Stimulated activated CD4-positive, alpha-beta T cell treated with anti-CD3 and anti-CD28 coated beads, Interleukin-4, amount 100 ng/mL, for 4 hours (primary cell): Measurements from ENCODE around the gene TMEM8B.

Source experiments
- DNase-seq, 2 experiments: peaks; one replicate each; pipeline ENCODE4 v3.0.0-alpha.2; 2020

The TMEM8B gene, protein sequence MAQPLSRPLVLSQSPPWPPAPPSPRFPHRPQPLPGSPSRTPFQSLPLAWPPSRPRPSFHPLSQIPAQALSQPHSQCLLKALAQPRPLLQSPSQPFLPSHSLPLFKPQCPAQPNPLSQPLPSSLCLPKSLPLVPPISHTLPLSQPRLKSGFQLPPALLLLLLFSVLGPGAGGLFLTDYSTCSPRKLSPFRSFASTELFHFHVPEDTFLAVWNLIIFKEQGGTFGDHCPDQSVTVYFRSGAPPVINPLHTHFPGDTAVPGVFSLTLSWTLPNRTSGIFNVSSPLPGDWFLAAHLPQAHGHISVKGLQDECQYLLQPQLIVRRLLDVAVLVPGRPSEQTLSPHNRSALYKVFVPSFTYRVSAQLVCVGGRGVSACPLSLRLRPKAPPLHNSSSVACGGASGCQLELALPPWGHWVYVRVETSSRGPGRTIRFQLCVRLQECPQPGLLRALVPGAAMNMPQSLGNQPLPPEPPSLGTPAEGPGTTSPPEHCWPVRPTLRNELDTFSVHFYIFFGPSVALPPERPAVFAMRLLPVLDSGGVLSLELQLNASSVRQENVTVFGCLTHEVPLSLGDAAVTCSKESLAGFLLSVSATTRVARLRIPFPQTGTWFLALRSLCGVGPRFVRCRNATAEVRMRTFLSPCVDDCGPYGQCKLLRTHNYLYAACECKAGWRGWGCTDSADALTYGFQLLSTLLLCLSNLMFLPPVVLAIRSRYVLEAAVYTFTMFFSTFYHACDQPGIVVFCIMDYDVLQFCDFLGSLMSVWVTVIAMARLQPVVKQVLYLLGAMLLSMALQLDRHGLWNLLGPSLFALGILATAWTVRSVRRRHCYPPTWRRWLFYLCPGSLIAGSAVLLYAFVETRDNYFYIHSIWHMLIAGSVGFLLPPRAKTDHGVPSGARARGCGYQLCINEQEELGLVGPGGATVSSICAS

DNA sequence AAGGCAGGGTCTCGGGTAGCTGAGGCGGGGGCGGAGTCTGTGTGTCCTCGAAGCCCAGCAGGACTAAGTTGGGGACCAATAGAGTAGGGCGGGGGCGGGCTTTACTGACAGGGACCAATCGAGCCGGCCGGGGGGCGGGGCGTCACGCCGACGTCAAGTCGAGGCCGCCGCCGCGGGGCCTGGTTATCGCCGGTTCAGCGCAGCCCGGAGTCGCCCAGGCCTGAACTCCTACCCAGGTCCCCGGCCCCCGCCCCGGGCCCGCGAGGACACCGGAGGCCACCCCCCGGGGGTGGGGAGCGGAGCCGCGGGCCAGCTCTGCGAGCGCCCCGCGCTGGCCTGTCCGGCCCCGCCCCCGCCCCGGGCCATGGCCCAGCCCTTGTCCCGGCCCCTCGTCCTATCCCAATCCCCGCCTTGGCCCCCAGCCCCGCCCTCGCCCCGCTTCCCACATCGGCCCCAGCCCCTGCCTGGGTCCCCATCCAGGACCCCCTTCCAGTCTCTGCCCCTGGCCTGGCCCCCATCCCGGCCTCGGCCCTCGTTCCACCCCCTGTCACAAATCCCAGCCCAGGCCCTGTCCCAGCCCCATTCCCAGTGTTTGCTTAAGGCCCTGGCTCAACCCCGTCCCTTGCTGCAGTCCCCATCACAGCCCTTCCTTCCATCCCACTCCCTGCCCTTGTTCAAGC, at the start of gene TMEM8B:
TSS of gene TMEM8B (plus strand) at position 145 of the 680 bp plus-strand sequence. CDS start at position 365, 220 bp downstream.
- peak; percentile 93 to 96 for DNase-seq

DNA sequence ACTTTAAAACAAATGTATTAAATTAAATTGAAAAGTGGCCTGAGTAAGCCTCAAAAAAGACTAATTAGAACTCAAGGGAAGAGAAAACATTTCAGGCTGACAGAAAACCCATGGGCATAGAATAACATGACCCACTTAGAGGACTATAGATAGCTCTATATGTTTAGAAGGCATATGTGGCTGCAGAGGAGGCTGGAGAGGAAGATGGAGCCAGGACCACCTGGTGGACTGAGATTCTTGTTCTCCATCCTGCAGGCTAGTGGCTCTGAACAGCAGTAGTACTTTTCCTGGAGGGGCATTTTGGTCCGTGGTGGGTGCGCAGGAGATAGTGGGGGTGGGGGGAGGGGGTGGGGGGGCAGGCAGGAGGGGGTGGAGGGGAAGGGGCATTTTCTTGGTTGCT, 48.0 kb upstream of the TMEM8B start:
- no peak for DNase-seq

DNA sequence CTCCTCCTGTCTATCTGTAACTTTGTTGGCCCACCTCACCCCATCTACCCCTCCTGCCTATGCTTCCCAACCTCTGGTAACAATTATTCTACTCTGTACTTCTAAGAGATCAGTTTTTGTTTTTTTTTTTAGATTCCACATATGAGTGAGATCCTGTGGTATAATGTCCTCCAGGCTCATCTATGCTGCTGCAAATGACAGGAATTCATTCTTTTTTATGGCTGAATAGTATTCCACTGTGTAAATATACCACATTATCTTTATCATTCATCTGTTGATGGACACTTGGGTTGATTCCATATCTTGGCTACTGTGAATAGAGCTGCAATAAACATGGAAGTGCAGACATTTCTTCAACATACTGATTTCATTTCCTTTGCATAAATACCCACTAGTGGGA, 45.6 kb upstream of the TMEM8B start:
- no peak for DNase-seq

DNA sequence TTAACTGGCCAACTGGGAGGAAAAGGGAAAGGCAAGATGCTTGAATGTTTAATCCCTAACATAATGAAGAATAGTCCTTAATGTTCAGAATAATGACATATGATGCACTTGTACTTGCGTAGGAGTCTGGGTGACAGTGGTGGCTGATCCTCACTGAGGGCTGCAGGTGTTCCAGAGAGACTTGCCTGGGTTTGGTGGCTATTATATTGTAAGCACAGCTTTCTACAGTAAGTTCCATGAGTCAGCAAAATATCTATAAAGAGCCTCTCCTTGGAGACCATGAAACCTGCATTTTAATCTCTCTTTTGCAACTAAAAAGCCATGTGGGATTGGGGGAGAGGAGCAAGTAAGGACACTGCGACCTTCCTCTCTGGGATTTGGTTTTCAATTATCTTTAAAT, 39.5 kb upstream of the TMEM8B start:
- no peak for DNase-seq

DNA sequence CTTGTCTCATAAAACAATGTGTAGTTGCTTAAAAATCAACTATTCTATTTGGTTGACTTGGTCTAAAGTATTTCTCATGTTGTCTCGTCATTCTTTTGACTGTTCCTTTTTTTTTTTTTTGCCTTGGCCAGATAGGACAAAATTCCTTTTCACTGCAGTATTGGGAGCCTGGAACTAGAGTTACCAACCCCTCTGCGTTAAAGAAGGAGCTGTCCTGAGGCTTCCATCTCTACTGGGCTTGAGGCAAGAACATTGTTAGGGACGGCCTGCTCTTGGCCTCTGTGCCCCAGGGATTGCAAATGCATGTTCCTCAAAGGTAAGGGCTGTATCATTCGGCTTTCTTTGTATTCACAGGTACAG, 39.0 kb upstream of the TMEM8B start:
- no peak for DNase-seq

DNA sequence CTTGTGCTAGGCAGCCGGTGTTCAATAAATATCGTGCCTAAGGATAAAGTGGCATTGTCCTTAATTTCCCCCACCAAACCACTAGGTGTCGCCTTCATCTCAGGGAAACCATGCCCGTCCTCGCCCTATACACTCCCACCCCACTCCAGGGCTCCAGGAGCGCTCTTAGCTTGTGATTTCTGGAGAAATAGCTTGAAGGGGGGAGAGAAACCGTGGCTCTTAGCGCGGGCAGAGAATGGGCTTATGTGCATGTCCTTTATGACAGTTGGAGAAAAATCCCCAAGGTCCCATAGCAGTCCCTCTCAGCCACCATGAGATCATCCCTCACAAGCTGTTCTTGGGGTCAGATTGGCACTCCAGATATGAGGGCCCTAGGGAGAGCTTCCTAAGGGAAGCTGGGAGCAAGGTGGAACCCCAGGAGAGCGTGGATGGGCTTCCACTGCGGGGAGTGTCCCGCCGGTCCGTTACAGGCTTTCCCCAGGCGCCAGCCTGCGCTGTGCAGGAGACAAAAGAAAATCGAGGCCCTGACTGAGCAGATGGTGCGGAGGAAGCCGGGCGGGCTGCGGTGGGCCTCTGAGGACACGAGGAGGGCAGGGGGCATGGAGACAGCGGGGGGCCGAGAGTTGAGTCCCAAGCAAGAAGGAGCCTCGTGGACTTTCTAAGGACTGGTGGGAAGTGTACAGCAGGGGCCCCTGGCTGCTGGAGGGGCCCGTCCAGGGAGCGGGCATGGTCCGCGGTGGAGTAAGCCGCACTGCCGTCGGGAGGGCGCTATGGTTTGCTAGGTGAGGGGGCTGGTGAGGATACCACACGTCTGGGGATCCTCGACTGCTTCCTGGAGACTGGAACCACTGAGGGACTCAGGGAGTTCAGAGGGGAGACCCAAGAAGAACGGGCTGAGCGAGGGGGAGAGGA, 38.4 kb upstream of the TMEM8B start:
- peak; percentile 31 to 45 for DNase-seq

DNA sequence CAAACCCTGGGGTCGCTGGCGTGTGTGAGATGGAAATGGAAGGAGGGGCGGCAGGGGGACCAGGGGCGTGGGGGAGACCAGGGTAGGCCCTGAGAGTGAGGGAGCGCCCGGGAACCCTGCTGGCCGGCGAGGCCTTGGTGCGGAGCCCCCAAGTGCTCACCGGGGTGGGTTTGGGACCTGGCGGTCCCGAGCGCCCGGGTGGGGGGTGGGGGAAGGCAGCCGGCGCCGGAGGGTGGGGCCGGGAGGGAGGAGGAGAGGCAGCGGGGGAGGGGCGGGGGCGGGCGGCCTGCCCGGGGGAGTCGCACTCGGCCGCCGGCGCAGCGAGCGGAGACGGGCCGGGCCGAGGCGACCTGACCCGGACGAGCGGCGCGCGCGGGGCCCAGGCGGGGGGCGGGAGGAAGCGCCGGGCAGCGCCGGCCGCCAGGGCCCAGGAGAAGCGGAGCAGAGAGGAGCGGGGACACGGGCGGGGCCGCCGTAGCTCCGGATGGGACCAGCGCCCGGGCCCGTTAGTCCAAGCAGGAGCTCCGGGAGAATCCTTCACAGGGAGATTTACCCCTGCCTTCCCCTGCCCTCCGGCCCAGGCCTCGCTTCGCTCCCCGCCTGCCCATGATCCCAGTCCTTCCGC, 37.6 kb upstream of the TMEM8B start, which contains the start of gene NPR2:
TSS of gene NPR2 (plus strand) at position 295 of the 625 bp plus-strand sequence. CDS start 818 bp downstream, outside the sequence.
- no peak for DNase-seq

DNA sequence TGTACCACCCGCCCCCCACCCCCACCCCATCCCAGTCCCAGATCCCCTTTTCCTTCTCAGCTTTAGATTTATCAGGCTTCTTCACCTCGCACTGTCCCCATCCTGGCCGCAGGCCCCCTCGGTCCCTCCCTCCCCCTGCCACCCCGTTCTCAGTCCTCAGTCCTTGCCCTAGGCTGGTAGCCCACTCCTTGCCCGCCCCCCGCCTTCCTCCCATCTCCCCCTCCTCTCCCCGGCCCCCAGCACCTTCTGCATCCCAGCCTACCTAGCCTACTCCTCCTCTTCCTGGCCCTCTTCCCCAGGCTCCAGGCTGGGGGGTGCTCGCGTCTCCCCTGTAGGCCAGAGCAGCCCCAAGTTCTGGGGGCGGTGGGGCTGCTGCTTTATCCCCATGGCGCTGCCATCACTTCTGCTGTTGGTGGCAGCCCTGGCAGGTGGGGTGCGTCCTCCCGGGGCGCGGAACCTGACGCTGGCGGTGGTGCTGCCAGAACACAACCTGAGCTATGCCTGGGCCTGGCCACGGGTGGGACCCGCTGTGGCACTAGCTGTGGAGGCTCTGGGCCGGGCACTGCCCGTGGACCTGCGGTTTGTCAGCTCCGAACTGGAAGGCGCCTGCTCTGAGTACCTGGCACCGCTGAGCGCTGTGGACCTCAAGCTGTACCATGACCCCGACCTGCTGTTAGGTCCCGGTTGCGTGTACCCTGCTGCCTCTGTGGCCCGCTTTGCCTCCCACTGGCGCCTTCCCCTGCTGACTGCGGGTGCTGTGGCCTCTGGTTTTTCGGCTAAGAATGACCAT, 36.8 kb upstream of the TMEM8B start:
- no peak for DNase-seq

DNA sequence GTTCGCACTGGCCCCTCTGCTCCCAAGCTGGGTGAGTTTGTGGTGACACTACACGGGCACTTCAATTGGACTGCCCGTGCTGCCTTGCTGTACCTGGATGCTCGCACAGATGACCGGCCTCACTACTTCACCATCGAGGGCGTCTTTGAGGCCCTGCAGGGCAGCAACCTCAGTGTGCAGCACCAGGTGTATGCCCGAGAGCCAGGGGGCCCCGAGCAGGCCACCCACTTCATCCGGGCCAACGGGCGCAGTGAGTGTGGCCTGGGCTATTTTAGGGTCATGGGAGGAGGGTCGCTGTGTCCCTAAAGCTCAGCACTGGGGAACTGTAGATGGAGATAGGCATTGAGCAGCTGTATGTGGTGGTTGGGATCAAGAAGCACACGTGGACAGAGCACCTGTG, 36.2 kb upstream of the TMEM8B start:
- DNase-seq: no peak

DNA sequence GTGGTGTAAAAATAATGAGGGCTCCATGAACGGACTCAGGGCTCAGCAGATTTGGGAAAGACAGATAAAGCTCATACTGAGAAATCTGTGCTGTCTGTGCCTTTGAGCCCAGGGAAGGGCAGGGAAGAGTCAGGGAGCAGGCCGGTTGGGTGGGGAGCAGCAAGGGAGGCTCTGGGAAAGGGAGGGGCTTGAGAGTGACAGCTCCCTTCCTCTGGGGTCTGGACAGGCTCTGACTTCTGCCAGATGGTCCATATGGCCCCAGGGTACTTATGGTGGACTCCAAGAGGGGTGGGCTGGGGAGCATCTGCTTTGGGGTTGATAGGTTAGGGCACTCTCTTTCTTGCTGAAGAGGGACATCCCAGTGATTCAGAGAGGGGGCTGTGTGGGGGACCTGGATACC, 35.6 kb upstream of the TMEM8B start:
- no peak for DNase-seq

DNA sequence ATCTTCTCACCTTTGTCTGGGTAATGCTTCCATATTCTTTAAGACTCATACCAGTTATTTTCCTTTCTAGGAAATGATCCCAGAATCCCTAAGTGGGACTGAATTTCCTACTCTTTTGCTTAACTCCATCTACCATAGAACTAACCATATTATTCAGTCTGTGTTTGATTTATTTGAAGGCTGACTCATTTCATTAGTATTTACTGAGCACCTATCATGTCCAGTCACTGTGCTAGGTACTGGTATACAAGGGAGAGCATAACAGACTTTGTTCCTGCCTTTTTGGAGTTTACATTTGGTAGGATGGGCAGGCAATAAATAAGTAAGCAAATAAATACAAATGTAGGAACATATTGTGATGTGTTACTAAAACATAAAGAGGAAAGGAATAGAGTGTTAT, 33.3 kb upstream of the TMEM8B start:
- DNase-seq: no peak

DNA sequence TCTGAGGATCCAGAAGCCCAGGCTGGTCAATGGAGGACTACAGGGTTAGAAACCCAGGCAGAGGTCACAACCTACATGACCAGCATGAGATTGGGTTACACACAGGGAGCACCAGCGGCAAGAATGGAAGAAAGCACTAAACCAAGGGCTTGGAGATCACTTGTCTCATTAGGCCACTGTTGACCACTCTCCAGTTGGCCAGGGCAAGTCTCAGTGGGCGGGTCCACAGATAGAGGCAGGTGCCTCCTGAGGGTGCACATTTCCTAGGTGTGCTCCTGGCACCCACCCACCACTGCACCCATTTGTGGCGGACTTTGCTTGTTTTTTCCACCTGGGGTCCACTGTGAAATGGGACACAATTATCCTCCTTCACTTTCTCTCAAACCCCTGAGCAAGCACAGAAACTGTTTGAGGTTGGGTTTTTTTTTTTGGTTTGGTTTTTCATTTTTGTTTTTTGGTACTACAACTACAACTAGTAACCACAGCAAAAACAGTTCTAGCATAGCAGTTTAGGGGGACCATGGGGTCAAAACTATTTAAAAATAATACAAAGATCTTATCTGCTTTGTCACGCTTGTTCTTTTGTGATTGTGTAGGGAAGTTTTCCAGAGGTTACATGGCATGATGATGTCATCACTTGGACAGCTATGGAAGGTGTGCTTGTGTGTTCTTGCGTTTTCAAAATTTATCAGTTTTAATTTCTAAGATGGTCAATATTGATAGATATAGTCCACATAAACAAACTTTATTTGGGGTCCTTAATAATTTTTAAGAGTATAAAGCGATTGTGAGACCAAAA, 31.5 kb upstream of the TMEM8B start:
- DNase-seq: no peak

DNA sequence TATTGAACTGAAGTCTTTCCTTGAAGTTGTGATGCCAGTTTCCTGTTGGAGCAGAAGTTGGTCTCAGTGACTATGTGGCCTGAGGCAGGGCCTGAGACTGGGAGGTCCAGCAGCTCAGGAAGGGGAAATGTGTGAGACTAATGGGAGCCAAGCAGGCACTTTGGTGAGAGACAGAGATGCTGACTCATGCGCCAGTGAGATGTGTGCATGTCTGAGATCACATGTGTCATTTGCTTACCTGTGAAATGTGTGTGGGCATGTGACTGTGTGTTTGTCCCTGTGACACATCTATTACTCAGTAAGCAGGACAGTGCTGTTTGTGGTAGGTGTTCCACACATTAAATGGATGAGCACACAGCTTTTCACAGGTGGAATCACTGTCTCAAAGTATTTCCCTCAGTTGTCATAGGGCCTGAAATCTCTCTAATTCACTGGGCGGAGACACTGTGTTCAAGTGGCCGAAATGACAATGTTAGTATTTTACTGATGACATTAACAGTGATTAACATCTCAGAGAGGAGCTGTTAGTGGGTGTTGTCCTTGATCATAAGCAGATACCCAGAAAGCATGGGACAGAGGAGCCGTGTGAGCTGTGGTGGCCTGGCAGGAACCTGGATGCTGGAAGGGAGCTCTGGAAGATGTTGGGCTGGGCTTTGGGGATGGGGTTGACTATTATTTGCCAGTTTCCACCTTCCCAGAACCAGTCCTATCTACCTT, 30.2 kb upstream of the TMEM8B start:
- peak; percentile 26 to 53 for DNase-seq

DNA sequence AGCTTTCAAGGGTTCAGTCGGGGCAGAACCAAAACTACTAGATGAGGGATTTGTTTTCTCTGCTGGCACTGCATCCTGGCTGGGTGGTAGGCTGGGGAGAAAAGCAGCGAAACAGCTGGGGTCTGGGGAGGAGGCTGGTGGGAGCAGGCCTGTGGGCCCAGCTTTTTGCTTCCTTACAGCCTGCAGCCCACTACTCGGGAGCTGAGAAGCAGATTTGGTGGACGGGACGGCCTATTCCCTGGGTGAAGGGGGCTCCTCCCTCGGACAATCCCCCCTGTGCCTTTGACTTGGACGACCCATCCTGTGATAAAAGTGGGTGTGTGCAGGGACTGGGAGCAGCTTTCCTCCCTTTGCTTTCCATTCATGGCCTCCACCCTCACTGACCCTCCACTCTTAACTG, 28.5 kb upstream of the TMEM8B start:
- no peak for DNase-seq

DNA sequence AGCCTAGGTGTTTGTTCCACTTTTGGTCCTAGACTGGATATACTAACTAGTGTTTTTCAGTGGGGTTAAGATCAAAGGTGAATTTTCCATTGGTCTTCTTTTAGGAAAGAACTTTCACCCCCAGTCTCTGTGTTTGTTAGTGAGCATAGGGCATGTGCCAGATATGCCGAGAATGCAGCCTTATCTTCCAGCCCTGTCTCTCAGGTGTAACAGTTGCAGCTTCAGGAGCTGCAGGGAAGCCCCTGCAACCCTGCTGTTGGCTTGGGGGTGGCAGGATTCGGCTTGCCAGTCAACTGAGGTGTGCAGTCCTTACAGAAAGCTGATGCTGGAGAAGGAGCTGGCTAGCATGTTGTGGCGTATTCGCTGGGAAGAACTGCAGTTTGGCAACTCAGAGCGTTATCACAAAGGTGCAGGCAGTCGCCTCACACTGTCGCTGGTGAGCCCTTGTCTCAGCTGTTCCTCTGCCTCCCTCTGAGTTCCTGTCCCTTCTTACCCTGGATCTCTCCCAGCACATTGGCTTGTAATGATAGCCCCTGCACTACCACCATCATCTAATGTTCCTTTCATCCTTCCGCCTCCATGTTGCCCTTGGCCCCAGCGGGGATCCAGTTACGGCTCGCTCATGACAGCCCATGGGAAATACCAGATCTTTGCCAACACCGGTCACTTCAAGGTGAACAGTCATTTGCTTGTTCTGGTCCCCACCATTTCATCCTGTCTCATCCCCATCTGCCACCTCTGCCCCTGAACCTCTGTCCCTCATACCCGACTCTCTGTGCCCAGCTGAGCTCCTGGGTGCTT, 27.5 kb upstream of the TMEM8B start:
- DNase-seq: no peak

DNA sequence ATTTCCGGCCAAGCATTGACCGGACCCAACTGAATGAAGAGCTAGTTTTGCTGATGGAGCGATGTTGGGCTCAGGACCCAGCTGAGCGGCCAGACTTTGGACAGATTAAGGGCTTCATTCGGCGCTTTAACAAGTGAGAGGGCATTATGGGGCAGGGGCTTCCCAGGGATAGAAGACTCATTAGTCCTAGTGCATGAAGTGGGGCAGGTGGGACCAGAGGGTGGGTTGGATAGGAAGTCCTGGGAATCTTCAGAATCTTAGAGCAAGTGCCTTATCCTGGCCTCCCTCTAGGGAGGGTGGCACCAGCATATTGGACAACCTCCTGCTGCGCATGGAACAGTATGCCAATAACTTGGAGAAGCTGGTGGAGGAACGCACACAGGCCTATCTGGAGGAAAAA, 22.9 kb upstream of the TMEM8B start:
- no peak for DNase-seq

DNA sequence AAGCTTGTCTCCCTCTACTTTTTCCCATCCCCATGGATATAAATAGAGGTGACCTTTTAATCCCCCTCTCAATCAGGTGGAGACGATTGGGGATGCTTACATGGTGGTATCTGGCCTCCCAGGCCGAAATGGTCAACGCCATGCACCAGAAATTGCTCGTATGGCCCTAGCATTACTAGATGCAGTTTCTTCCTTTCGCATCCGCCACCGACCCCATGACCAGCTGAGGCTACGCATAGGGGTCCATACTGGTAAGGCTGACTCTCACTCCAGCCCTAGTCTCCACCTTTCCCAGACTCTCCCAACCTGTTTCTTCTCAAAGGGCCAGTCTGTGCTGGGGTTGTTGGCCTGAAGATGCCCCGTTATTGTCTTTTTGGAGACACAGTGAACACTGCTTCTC, 20.6 kb upstream of the TMEM8B start:
- DNase-seq: no peak

DNA sequence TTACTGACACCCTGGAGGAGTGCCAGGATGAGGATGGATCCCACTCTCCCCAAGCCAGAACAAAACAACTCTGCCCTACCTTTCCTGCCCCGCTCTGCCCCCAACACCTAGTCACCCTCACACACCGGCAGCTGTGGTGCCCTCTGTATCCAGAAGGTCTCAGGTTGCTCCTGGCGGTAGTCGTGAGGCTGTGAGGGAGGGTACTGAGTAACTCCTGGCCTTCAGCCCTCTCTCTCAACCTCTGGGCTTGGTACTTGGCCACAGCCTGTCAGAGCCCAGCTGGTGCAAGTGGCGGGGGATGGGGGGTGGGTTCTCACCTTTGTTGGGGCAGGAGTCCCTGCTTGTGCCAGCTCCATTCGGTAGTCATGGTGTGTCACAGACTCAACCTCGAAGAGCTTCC, 18.9 kb upstream of the TMEM8B start:
- no peak for DNase-seq
